Activated gamma-delta T cell treated with anti-CD3 and anti-CD28 coated beads, Interleukin-2, amount 50 U/mL, for 16 hours (primary cell): ENCODE measurements around the gene THRSP.
"Not testable (repeated sequence)": the region's sequence is repeated elsewhere in the genome, so short reads cannot be mapped to it uniquely, and the experiment has no call there.

Experiments used
- DNase-seq: peaks from one replicate; pipeline ENCODE4 v3.0.0-alpha.2; 2020; ENCODE audit warnings: low read depth

Gene THRSP

DNA sequence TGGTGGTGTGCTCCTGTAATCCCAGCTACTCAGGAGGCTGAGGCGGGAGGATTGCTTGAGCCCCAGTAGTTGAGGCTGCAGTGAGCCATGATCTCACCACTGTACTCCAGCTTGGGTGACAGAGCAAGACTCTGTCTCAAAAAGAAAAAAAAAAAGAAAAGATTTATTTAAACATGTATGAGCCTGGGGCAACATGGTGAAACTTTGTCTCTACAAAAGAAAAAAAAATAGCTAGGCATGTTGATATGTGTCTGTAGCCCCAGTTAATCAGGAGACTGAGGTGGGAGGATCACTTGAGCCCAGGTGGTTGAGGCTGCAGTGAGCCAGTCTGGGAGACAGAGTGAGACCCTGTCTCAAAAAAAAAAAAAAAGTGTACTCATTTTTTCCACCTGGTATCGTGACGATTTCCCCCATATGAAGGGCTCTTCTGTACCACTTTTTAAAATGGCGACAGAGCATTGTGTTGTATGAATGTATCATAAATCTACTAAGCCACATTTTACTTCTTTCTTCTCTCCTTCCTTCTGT, 24.2 kb upstream of the THRSP start:
- DNase-seq, result no peak

DNA sequence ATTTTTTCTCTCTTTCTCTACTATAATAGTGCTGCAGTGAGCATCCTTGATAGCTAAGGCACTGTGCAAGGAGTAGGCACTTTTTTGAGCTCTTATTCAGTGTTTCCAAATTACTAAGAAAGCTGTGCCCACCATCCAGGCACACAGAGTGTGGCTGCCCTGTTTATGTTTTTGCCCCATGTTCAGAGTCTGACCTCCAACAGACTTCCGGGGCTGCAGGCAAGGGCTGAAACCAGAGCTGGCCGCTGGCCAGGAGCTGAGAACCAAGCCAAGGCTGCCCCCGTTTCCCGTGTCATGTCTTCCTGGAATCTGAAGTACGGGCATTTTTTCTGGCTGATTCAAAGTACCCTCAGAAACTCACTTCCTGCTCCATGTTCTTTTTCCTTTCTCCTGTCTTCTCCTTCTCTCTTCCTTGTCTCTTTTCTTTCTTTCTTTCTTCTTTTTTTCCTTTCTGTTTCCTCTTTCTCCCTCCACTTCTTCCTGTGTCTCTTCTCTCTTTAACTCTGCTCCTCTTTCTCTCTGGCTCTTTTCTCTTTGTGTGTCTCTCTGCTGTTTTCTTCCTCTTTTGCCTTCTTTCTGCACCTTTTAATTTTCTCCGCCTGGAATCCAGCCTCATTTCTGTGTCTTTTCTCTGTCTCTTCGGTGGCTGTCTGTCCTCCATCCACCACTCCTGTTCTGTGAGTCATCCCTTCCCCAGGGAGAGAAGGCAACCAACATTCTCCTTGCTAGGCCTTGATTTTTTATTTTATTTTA, 23.6 kb upstream of the THRSP start:
- DNase-seq, result no peak

DNA sequence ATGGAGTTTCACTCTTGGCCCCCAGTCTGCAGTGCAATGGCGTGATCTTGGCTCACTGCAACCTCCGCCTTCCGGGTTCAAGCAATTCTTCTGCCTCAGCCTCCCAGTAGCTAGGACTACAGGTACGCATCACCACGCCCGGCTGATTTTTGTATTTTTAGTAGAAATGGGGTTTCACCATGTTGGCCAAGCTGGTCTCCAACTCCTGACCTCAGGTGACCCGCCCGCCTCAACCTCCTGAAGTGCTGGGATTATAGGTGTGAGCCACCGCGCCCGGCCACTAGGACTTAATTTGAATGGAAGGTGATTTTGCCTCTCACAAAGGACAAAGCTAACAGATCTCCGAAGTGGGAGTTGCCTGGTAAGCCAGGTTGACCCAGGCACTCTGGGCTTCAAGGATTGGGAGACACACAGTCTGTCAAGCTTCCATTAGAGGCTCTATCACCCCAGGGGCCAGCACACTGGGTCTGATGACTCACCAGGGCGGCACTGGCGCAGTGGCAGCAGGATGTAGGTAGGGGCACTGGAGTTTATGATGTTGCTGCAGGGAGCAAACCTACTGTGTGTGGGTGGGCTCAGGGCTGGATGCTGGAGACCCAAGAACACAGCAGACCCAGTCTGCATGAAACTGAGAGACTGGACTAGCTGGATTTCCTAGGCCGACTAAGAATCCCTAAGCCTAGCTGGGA, 22.8 kb upstream of the THRSP start:
- no peak for DNase-seq

DNA sequence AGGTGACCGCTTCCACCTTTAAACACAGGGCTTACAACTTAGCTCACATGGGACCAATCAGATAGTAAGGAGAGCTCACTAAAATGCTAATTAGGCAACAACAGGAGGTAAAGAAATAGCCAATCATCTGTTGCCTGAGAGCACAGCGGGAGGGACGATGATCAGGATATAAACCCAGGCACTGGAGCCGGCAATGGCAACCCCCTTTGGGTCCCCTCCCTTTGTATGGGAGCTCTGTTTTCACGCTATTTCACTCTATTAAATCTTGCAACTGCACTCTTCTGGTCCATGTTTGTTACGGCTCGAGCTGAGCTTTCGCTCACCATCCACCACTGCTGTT, 22.3 kb upstream of the THRSP start:
- not testable (repeated sequence) for DNase-seq

DNA sequence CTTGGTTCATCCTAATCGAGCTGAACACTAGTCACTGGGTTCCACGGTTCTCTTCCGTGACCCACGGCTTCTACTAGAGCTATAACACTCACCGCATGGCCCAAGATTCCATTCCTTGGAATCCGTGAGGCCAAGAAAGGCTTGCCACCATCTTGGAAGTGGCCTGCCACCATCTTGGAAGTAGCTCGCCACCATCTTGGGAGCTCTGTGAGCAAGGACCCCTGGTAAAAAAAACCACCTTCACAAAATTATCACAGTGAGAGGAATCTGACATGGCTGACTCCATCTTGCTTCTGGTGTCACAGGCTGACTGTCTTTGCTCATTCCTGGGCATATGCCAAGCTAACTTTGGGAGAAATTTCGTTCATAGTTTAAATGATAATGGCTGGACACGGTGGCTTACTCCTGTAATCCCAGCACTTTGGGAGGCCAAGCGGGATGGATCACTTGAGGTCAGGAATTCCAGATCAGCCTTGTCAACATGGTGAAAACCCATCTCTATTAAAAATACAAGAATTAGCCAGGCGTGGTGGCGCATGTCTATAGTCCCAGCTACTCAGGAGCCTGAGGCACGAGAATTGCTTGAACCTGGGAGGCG, 21.7 kb upstream of the THRSP start:
- no peak for DNase-seq

DNA sequence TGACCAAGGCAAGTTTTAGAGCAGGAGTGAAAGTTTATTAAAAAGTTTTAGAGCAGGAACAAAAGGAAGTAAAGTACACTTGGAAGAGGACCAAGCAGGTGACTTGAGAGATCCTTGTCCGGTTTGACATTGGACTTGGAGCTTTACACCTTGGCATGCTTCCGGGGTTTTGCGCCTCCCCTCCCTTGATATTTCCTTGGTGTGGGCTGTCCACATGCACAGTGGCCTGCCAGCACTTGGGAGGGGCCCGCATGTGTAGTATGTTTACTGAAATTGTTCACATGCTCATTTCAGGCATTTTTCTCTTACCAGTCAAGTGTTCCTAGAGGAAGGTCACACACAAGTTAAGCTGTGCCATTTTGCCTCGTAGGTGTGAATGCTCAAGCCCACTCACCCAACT, 19.0 kb upstream of the THRSP start:
- DNase-seq, result no peak

DNA sequence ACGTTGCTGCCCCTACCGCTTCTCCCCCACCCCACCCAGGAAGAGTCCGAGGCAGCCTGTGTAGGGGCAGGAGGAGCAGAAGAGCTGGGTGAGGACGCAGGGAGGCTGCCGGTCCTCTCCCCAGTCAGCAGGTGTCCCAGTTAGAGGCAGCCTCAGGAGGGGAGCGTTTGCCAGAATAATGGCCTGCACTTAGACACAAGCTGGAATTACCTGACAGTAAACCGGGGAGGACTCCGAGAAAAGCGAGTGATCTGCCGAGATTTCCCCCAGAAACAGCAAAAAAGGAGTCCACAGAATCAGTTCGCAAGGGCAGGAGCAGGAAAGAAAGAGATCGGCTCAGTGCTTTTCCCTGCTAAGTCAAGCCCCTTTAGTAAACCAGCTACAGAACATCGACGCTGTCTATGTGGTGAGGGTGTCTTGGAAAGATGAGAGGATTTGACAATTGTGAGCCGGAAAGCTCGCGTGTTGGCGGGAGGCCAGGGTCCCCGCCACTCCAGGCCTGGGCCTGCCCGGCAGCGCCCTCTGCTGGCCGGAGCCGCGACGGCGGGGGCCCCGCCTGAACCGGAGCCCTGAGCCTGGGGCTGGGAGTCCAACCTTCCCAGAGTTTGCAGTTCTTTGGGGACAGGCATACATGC, 17.7 kb upstream of the THRSP start:
- DNase-seq, result peak; percentile 69

DNA sequence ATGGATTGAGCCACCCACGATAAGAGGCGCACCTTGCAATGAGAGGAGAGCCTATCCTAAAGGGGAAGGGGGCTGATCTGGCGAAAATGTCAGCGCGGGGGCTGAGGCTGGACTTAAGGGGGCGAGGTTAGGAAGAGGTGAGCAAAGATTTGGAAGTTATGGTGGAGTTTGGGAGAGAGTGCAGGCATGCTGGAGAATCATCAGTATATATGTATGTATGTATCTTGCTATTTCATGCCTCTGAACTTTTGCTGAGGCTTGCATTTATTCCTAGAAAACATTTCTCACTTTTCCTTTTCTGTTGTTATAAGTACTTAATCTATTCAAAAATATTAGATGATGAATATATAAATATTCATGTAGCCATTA, 17.2 kb upstream of the THRSP start:
- no peak for DNase-seq

DNA sequence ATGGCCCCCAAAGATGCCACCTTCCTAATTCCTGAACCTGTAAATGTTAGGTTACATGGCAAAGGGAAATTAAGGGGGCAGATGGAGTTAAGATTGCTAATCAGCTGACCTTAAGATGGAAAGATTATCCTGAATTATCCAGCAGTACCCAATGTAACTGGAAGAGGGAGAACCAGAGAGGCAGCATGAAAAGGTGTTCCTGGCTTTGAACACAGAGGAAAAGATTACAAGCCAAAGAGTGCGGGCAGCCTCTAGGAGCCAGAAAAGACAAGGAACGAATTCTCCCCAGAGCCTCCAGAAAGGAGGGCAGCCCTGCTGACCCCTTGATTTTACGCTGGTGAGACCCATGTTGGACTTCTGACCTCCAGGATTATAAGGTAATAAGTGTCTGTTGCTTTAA, 15.1 kb upstream of the THRSP start:
- DNase-seq, result no peak

DNA sequence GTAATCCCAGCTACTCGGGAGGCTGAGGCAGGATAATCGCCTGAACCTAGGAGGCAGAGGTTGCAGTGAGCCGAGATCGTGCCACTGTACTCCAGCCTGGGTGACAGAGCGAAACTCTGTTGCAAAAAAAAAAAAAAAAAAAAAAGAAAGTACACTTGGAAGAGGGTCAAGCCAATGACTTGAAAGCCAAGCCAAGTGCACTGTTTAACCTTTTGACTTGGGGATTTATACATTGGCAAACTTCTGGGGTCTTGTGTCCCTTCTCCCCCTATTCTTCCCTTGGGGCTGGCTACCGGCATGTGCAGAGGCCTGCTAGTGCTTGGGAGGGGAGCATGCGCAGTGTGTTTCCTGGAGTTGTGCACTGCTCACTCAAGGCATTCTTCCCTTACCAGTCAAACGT, 14.3 kb upstream of the THRSP start:
- no peak for DNase-seq

DNA sequence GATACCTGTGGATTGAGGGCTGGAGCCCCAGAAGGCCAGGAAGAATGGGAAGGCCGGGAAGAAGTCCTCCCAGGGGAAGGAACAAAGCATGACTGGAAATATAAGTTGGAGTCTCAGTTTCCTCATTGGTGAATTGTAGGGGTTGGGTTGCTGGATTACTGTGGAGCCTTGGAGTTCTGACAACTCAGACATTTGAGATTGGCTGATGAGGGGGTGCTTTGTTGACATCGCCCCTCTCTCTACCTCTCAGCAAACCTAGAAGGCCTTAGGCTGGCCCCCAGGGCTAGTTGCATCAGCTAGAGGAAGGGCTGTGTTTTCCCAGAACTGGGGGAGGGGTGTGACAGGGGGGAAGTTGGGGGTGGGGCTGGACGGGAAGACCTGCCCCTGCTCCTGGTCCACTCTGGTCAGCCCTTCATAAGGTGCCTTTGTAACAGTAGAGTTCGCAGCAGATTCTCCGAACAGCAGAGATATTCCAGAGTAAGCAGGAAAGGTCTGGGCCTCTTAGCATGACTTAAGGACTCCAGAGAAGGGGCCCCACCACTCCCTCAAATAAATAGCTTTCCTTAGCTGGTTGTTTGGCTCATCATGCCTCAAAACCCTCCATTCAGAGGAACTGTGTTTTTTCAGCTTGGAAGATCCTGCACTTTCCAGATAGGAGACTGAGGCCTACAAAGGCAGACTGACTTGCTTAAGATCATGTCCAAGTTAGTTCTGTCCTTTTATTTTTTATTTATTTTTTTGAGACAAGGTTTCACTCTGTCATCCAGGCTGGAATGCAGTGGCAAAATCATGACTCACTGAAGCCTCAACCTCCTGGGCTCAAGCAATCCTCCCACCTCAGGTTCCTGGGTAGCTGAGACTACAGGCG, 12.5 kb upstream of the THRSP start:
- DNase-seq, result no peak

DNA sequence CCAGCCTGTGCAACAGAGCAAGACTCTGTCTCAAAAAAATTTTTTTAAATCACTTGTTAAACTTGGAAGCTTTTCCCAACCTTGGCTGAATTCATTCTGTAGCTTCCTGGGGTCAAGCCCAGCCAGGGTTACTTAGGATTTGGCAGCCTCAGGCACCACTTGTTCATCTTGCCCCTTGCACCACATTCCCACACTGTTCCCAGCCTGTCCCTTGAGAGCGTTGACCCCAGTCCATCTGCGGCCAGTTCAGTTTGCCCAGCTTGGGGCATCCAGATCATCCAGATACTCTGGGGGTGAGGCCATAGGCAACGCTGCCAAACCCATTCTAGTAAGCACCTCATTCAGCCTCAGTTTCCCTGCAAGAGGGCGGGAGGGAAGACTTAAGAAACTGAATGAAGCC, 8.7 kb upstream of the THRSP start:
- DNase-seq, result no peak

DNA sequence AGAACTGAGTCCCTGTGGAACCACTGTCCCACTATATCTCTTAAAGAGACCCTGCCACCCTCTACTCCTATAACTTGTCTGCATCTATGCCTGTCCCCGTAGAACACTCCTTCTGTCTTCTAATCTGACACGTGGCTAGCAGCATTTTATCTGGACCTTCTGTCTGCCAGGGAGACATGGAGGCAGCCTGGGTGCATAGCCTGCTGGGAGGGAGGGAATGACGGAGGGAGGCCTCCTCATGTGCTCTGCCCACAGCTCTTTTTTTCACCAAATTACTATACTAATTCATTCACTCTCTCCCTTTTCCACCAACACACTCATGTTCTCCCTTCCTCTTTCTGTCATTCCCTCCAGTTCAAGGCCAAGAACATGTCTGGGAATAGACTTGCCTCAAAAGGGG, 7.6 kb upstream of the THRSP start:
- DNase-seq, result no peak

DNA sequence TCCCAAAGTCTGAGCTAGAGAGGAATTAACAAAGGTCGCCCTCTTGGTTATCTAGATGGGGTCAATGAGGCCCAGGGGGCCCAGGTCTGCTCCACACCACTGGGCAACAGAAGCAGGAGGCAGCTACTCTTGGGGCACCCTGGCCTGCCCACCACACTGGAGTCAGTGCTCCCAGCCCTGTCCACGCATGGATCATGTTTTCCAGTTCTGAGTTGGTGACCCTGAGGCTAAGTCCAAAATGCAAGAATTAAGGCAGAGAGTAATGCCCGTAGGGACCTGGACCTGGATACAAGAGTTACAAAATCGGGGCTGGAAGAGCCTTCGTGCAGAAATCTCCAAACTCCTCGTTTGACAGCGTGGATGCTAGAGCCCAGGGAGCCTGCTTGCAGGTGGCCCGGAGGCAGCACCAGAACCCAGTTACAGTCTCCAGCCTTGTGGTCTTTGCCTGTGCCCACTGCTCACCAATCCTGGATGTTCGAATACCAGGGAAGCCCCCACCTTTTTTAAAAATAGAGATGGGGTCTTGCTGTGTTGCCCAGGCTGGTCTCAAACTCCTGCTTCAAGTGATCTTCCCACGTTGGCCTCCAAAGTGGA, 6.1 kb upstream of the THRSP start:
- no peak for DNase-seq

DNA sequence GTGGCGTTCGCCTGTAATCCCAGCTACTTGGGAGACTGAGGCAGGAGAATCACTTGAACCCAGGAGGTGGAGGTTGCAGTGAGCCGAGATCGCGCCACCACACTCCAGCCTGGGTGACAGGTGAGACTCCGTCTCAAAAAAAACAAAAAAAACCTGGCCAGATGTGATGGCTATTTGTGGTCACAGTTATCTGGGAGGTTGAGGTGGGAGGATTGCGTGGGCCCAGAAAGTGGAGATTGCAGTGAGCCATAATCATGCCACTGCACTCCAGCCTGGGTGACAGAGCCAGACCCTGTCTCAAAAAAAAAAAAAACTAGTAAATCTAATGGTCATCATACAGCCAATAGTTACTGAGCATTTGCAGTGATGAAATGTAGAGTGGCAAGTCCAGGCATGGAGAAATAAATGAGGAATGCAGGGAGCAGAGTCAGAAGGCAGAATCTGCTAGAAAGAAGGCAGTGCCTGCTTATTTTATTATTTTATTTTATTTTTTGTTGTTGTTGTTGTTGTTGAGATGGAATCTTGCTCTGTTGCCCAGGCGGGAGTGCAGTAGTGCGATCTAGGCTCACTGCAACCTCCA, 3.8 kb upstream of the THRSP start:
- not testable (repeated sequence) for DNase-seq

DNA sequence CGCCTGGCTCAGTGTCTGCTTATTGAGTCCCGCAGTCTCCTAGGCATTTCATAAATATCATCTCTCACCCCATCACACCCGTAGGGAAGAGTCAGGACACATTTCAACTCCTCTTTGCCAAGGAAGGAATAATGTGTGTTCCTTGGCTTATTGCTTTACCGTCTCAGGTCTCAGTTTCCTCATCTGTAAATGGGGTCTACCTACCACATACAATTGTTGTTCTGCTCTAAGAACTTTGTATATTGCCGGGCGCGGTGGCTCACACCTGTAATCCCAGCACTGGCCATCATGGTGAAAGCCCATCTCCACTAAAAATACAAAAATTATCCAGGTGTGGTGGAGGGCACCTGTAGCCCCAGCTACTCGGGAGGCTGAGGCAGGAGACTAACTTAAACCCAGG, 3.1 kb upstream of the THRSP start:
- no peak for DNase-seq

DNA sequence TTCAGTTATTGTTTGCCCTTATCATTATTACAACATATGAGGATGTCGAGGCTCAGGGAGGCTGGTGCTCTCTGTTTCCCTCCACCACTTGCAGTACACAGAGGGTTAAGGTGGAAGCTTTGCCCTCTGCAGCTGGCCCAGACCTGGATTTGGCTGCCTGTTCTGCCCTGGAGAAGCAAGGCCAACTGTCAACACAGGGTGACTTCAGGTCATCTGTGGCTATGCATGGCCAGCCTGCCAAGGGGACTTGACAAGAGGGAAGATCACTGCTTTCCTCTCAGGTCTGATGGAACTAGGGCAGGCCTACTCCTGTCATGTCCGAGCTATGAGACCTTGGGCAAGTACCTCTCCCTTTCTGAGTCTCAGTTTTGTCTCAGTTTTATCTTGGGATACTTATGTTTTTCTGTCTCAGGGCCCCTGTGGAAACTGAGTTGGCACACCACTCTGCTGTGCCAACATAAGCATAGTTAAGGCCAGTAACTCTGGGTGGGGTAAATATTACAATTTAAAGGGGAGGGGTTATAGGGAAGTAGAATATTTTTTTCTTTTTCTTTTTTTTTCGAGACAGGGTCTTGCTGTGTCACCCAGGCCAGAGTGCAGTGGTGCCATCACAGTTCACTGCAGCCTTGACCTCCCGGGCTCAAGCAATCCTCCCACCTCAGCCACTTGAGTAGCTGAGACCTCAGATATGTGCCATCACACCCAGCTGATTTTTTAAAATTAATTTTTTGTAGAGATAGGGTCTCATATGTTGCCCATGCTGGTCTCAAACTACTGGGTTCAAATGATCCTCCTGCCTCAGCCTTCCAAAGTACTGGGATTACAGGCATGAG, 2.4 kb upstream of the THRSP start:
- DNase-seq, result no peak

DNA sequence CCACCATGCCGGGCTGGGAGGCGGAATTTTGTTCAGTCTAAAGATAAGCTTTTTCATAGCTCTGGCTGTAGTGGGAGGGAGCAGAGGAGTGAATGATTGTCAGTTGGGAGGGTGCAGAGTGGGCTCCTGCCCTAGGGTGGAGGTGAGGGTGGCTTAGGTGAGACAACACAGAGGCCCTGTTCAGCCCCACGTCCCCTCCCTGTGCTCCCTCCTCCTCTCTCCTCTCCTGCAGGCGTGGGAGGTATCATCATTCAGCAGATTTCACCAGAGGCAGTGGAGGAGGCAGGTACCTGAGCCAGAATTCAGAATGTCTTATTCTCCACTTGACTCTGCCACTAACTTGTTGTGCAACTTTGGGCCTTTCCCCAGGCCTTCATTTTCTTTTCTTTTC, 1.7 kb upstream of the THRSP start:
- no peak for DNase-seq

DNA sequence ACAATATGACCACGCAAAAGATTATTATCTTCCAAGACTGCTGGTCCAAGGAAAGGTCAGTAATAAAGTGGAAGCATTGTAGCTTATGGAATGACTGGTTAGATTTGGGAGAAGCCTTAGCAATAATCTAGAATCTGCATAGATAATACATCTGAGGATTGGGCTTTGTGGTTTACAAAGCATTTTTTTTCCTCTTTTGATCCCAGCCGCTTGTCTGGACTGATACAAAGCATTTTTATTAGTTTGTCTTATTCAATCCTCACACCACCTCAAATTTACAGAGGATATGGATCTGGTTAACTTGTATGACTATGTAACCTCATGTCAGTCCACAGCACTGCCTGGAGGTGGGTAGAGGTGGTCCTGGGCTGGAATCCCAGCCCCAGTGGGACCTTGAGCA, 990 bp upstream of the THRSP start:
- no peak for DNase-seq

DNA sequence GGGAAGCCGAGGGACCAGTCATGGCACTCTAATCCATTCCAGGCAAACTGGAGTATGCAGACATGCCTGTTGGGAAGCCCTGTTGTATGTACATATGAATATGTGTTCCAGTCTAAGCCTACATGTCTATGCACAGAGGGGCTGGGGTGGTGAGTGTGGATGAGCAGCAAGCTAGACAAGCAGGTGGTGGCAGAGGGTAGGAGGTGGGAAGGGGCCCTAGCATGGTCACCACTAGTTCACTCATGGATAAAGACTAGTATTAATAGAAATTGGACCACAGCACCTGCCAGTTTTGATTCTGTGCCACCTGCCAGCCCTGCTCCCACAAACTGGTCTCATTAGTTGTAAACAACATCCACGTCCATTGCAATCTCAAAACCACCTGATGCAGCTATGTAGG, 1.5 kb downstream of the THRSP start:
- no peak for DNase-seq
